HG03095 (cell line): Measurements from ENCODE around the gene SRRT.
A peak's percentile ranks its signal among the peaks of the same experiment; 100 is the strongest.
"Not testable (repeated sequence)": the region's sequence is repeated elsewhere in the genome, so short reads cannot be mapped to it uniquely, and the experiment has no call there.

Source experiments
- ATAC-seq: cut with Tn5 transposase; IDR thresholded peaks from one replicate; pipeline ENCODE4 v1.9.1; 2021; ENCODE audit warnings: moderate library complexity; ENCODE audit not compliant: unreplicated experiment

SRRT gene

DNA sequence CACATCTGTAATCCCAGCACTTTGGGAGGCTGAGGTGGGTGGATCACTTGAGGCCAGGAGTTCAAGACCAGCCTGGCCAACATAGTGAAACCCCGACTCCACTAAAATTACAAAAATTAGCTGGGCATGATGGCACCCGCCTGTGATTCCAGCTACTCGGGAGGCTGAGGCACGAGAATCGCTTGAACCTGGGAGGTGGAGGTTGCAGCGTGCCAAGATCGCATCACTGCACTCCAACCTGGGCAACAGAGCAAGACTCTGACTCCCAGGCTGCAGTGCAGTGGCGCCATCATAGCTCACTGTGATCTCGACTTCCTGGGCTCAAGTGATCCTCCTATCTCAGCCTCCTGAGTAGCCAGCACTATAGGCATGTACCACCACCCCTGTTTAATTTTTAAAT is 20.0 kb upstream of the SRRT start:
- not testable (repeated sequence) for ATAC-seq

DNA sequence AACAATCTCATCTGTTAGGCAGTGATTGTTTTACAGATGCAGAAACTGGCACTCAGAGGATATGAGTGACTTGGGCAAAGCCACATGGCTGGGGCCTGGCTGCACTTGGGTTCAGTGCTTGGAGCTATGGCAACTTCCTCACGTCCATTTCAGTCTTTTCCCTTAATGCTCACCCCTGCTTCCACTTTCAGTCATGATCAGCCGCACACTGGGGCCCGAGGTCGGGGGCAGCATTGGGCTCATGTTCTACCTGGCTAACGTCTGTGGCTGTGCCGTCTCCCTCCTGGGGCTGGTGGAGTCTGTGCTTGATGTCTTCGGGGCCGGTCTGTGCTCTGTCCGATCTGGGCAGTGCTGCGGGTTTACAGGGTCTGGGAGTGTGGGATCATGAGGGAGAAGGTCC is 19.4 kb upstream of the SRRT start:
- no peak for ATAC-seq

DNA sequence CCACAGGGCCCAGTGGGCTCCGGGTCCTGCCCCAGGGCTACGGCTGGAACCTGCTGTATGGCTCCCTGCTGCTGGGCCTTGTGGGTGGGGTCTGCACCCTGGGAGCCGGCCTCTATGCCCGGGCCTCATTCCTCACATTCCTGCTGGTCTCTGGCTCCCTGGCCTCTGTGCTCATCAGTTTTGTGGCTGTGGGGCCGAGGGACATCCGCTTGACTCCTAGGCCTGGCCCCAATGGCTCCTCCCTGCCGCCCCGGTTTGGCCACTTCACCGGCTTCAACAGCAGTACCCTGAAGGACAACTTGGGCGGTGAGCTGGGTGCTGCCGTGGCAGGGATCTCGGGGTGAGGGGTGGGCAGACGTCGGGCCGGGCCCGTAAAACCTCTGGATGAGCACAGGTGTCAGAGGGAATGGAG is 18.0 kb upstream of the SRRT start:
- ATAC-seq = no peak

DNA sequence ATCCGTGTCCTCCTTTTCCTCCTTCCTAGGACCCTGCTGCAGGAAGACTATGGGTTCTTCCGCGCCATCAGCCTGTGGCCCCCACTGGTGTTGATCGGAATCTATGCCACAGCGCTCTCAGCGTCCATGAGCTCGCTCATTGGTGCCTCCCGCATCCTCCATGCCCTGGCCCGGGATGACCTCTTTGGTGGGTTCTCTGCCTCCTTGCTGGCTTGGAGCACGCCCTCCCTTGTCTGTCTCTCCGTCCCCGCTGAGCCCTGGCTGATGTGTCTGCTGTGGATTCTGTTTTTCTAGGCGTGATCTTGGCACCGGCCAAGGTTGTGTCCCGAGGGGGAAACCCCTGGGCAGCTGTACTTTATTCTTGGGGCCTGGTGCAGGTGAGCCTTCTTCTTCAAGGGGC is 15.0 kb upstream of the SRRT start:
- no peak for ATAC-seq

DNA sequence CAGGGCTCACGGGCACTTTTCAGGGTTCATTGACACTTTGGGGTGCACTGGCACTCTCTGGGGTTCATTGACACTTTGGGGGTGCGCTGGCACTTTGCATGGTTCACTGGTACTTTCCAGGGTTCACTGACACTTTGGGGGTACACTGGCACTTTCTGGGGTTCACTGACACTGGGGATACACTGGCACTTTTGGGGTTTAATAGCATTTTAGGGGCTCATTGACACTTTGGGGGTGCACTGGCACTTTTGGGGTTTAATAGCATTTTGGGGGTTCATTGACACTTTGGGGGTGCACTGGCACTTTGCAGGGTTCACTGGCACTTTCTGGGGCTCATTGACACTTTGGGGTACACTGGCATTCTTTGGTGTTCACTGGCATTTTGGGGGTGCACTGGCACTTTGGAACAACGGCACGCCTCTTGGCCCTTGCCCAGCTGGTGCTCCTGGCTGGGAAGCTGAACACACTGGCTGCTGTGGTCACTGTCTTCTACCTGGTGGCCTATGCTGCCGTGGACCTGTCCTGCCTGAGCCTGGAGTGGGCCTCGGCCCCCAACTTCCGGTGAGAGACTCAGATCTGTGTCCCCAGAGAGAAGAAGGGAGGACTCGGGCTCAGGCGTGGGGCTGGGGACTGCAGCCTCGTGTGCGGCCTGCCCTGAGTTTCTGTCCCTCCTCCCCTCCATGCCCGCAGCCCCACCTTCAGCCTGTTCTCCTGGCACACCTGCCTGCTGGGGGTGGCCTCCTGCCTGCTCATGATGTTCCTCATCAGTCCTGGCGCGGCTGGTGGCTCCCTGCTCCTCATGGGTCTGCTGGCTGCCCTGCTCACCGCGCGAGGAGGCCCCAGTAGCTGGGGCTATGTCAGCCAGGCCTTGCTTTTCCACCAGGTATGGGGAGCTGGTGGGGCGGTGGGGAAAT is 13.9 kb upstream of the SRRT start:
- no peak for ATAC-seq

DNA sequence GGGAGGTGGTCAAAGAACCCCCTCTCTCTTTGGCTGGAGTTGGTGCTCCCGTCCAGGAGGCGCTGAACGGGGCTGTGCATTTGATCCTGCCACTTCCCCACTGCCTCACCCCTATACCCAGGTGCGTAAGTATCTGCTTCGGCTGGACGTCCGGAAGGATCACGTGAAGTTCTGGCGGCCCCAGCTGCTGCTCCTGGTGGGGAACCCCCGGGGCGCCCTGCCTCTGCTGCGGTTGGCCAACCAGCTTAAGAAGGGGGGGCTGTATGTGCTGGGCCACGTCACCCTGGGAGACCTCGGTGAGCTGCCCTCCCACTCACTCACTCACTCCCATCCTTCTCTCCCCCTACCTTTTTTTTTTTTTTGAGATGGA is 13.3 kb upstream of the SRRT start:
- ATAC-seq = no peak

DNA sequence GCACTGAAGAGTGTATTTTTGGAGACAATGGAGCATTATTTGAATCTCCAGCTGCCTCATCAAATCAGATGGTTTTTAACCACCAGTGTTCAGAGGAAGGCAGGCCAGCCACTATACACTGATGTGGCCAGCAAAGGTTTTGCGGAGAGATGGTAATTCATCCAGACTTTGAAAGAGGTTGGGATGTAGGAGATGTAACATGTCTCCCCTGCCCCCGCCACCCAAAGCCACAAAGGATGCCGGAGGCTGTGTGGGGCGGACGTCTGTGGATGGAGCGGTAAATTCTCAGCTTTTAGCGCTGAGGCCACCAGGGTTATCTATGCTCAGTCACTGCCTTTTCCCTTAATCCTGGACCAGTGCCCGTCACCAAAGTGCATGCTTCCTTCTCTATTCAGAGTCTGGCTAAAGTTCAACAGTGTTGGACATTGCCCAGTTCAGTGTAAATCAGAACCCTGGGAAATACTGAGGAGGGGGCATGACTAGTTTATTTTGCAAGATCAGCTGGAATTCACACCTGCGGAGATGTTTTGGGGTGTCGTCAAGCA is 11.4 kb upstream of the SRRT start:
- ATAC-seq = no peak

DNA sequence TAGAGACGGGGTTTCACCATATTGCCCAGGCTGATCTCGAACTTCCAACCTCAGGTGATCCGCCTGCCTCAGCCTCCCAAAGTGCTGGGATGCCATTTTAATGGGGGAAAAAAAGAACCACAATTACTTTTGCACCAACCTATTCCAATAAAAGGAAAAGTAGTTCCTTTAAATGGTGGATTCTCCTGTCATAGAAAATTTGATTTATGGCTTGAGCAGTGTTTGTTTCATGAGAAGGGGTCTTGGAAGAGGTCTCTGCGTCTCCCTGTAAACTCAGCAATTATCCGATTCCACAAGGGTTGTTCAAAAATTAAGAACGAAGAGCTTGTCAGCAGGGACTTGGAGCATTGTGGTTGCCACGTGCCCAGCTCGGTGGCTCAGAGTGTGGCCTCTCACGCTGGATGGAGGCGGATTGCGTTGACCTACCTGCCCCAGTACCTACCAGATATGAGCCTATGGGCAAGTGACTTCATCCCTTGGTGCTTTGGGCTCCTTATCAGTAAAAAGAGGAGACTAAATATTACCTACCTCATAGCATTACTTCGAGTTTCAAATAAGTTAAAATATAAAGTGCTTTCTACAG is 10.5 kb upstream of the SRRT start:
- ATAC-seq = no peak

DNA sequence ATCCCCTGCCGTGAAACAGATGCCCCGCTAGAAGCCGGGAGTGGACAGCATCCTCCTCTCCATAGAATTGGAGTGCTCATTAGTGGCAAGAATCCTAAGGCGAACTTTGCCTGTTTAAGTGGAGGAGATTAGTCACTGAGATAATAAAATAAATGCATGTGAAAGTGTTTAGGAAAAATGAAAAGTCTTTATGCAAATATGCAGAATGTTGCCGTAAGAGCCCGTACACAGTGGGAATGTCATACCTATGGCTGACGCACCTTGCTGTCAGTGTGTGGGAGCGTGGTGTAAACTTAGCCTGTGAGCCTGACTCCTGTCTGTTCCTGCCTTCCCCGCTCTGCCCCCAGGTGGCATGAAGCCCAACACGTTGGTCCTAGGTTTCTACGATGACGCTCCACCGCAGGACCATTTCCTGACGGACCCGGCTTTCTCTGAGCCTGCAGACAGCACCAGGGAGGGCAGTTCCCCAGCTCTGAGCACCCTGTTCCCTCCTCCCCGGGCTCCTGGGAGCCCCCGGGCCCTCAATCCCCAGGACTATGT is 9.5 kb upstream of the SRRT start:
- ATAC-seq = no peak

DNA sequence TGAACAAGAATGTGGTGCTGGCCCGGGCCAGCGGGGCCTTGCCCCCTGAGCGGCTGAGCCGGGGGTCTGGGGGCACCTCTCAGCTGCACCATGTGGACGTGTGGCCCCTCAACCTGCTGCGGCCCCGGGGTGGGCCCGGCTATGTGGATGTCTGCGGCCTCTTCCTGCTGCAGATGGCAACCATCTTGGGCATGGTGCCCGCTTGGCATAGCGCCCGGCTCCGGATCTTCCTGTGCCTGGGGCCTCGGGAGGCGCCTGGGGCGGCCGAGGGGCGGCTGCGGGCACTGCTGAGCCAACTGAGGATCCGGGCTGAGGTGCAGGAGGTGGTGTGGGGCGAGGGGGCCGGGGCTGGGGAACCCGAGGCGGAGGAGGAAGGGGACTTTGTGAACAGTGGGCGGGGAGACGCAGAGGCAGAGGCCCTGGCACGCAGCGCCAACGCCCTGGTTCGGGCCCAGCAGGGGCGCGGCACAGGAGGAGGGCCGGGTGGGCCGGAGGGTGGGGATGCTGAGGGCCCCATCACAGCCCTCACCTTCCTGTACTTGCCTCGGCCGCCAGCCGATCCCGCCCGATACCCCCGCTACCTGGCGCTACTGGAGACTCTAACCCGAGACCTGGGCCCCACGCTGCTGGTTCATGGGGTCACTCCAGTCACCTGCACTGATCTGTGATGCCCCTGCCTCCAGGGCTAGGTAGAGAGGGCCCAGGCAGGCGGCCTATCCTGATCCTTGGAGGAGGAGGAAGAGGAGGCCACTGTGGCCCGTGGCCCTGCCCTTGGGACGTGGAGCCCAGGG is 8.8 kb upstream of the SRRT start:
- ATAC-seq = no peak

DNA sequence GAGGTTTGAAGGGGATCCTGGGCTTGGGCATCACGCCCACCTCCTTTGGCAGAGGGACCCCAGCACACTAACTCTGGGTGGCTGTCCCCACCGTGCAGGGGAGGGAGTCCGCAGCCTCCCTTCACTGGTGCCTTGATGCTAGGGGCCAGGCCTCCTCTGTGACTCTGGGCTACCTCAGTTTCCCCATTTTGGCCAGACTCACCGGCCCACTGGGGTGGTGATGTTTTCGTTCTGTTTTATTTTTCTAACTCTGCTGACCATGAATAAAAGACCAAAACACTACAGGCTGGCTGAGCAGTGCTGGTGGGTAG is 8.2 kb upstream of the SRRT start:
- ATAC-seq = no peak

DNA sequence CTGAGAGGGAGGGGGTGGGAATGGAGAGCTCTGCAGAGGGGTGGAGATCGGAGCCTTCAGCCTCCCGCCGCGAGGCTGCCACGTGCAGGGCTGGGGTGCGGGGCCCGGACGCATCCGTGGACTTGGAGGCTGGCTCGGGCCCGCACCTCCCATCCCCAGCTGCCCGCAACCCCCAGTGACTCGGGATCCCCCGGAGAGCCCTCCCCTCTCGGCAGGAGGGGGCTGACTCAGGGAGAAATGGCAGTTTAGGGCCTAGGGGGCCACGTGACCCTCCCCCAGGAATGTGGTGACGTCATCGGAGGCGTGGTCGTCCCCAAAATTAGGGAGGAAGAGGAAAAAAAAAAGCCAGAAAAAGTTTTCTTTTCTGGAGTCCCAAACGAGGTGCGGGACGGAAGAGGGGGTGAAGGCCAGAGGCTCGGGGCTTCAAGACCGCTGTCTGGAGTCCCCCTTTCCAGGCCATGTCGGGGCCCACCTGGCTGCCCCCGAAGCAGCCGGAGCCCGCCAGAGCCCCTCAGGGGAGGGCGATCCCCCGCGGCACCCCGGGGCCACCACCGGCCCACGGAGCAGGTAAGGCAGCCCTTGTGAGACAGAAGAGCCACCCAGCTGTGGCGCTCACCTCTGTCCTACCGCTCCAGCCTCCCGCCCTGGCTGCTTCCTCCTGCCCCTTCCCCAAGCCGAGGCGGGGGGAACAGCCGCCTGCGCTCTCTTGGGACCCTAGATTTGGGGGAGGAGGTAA is 7.7 kb upstream of the SRRT start, which contains the start of gene TRIP6:
TRIP6 (plus strand) TSS at position 348 of the 736 bp plus-strand sequence; CDS start at position 459, 111 bp downstream.
- no peak for ATAC-seq

DNA sequence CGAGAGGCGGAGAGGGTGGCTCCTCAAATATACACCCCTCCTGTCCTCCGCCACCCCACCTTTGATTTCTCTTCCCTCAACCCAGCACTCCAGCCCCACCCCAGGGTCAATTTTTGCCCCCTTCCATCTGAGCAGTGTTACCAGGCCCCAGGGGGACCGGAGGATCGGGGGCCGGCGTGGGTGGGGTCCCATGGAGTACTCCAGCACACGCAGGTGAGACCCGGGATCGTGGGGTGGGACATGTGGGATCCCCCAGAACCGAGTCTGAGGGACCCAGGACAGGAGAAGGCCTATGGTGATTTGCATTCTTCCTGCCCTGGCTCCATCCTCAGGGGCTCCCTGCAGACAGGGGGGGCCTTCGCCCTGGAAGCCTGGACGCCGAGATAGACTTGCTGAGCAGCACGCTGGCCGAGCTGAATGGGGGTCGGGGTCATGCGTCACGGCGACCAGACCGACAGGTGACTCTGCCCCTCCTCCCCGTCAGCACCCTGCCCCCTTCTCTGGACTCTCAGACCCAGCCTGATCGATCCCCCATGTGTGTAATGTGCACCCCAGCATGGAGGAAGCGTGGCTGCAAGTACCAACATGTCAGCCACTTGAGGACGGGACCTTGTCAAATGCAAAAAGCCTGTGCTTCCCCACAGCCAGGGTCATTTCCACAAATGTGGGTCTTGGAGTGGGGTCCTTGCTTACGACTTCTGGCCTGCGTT is 7.0 kb upstream of the SRRT start:
- ATAC-seq = no peak

DNA sequence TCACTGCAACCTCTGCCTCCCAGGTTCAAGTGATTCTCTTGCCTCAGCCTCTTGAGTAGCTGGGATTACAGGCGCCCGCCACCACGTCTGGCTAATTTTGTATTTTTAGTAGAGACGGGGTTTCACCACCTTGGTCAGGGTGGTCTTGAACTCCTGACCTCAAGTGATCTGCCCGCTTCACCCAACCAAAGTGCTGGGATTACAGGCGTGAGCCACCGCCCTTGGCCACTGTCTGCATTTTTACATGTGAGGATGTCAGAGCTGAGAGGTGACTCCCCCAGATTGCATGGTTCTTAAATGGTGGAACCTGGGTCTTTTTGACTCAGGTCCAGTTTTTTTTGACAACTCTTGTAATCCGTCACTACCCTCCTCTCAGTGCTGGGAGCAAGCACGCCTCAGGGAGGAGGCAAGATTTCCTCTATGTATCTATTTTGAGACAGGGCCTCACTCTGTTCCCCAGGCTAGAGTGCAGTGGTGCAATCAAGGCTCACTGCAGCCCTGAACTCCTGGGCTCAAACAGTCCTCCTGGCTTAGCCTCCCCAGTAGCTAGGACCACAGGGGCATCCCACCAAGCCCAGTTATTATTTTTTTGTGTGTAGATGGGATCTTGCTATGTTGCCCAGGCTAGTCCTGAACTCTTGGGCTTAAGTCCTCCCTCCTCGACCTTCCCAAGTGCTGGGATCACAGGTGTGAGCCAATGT is 1.2 kb upstream of the SRRT start:
- no peak for ATAC-seq

DNA sequence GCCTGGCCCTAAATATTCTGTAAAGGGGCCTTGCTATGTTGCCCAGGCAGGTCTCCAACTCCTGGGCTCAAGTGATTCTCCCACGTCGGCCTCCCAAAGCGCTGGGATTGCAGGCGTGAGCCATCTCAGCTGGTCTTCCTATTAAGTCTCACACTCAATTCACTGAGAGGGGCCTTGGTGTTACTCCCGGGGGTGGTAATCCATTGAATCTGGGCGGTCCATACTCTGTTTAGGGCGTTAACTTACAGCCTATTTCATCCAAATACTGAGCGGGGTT is 665 bp upstream of the SRRT start:
- ATAC-seq = no peak

DNA sequence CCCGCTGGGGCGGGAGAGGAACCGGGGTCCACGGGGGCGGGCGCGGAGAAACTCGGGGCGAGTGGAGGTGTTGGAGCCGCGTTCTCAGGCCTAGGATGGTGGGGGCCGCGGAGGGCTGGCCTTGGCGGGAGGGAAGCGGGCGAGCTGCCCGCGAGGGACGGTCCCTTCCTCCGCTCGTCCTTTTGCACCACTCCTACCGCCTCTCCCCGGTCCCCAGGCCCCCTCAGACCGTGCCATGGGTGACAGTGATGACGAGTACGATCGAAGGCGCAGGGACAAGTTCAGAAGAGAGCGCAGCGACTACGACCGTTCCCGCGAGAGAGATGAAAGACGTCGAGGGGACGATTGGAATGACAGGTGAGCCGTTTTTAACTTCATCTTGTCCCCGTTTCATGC is 451 bp downstream of the SRRT start:
- ATAC-seq = peak; percentile 14

DNA sequence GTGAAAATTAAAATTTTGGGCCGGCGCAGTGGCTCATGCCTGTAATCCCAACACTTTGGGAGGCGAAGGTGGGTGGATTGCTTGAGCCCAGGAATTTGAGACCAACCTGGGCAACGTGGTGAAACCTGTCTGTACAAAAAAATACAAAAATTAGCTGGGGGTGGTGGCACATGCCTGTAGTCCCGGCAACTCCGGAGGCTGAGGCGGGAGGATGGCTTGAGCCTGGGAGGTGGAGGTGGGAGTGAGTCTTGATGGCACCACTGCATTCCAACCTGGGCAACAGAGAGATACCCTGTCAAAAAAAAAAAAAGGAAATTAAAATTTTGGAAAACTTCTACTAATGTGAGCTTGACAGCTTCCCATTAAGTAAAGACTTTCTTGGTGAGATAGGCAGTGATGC is 3.1 kb downstream of the SRRT start:
- ATAC-seq = no peak

DNA sequence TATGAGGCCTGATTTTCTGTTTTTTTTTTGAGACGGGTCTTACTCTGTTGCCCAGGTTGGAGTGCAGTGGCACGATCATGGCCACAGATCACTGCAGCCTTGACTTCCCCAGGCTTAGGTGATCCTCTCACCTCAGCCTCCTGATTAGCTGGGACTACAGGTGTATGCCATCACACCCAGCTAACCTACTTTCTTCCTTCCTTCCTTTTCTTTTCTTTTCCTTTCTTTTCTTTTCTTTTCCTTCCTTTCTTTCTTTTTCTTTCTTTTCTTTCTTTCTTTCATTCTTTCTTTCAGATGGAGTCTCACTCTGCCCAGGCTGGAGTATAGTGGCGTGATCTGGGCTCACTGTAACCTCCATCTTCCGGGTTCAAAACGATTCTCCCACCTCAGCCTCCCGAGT is 3.8 kb downstream of the SRRT start:
- ATAC-seq = no peak

DNA sequence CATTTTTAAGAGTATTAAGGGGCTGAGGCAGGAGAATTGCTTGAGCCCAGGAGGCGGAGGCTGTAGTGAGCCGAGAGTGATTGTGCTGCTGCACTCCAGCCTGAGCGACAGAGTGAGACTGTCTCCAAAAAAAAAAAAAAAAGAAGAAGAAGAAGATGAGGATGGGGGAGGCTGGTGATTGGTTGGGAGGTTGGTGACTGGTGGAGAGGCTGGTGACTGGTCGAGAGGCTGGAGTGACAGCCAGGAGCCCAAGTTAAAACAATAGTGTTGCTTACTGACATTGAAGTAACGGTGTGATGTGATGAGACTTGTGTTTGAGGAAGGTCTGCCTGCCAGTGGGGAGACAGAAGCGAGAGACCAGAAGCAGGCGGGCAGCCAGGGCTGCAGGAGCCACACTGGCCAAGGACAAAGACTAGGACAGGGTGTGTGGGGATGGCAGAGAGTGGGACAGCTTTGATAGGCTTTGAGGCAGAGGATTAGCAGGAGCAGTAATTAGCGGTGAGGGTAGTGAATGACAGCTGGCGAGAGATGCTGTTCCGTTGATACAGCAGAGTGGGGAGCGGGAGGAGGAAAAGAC is 4.9 kb downstream of the SRRT start:
- no peak for ATAC-seq
